ENCODE data around the gene SCAPER.
A peak's percentile ranks its signal among the peaks of the same experiment; 100 is the strongest.
"Not testable (repeated sequence)": the region's sequence is repeated elsewhere in the genome, so short reads cannot be mapped to it uniquely, and the experiment has no call there.

SCAPER gene

GRCh38 chr15:76468722-76469121 lies 436.4 kb downstream of the SCAPER start:
- DNase-seq, result no peak

- no peak for DNase-seq
Observed at GRCh38 chr15:76467136-76467535, 438.0 kb downstream of the SCAPER start.

- DNase-seq, result no peak
Observed at GRCh38 chr15:76465728-76466127, 439.4 kb downstream of the SCAPER start.

GRCh38 chr15:76464247-76464646 lies 440.9 kb downstream of the SCAPER start:
- DNase-seq, result no peak

- DNase-seq, result no peak
Observed at GRCh38 chr15:76460871-76461270, 444.3 kb downstream of the SCAPER start.

- DNase-seq, result no peak
Observed at GRCh38 chr15:76460347-76460746, 444.8 kb downstream of the SCAPER start.

- DNase-seq, result no peak
Observed at GRCh38 chr15:76451540-76451939, 453.6 kb downstream of the SCAPER start.

GRCh38 chr15:76449455-76449854 lies 455.7 kb downstream of the SCAPER start:
- no peak for DNase-seq

GRCh38 chr15:76448755-76449154 lies 456.4 kb downstream of the SCAPER start:
- no peak for DNase-seq

- DNase-seq, result no peak
Observed at GRCh38 chr15:76447728-76448441, 457.3 kb downstream of the SCAPER start.

- no peak for DNase-seq
Observed at GRCh38 chr15:76440441-76440840, 464.7 kb downstream of the SCAPER start.

GRCh38 chr15:76439542-76439941 lies 465.6 kb downstream of the SCAPER start:
- DNase-seq, result no peak

- peak; percentile 5 for DNase-seq
Observed at GRCh38 chr15:76433798-76434400, 471.2 kb downstream of the SCAPER start.

- not testable (repeated sequence) for DNase-seq
Observed at GRCh38 chr15:76433036-76433435, 472.1 kb downstream of the SCAPER start.

GRCh38 chr15:76432604-76433003 lies 472.5 kb downstream of the SCAPER start:
- DNase-seq, result no peak

- DNase-seq, result no peak
Observed at GRCh38 chr15:76431971-76432370, 473.2 kb downstream of the SCAPER start.

- DNase-seq, result not testable (repeated sequence)
Observed at GRCh38 chr15:76430711-76431110, 474.4 kb downstream of the SCAPER start.

- DNase-seq, result no peak
Observed at GRCh38 chr15:76429661-76430060, 475.5 kb downstream of the SCAPER start.

- no peak for DNase-seq
Observed at GRCh38 chr15:76426941-76427340, 478.2 kb downstream of the SCAPER start.

GRCh38 chr15:76418352-76419140 lies 486.6 kb downstream of the SCAPER start:
- DNase-seq, result no peak

- no peak for DNase-seq
Observed at GRCh38 chr15:76401285-76401684, 503.9 kb downstream of the SCAPER start.

GRCh38 chr15:76398317-76399104 lies 506.6 kb downstream of the SCAPER start:
- DNase-seq, result no peak

GRCh38 chr15:76393614-76394013 lies 511.5 kb downstream of the SCAPER start:
- peak; percentile 10 for DNase-seq

Data from hematopoietic multipotent progenitor cell treated with erythropoietin and hydrocortisone succinate and interleukin-3 and kit ligand, for 4 days (in vitro differentiated cells).